ENCODE measurements around the gene MEAK7.

DNA sequence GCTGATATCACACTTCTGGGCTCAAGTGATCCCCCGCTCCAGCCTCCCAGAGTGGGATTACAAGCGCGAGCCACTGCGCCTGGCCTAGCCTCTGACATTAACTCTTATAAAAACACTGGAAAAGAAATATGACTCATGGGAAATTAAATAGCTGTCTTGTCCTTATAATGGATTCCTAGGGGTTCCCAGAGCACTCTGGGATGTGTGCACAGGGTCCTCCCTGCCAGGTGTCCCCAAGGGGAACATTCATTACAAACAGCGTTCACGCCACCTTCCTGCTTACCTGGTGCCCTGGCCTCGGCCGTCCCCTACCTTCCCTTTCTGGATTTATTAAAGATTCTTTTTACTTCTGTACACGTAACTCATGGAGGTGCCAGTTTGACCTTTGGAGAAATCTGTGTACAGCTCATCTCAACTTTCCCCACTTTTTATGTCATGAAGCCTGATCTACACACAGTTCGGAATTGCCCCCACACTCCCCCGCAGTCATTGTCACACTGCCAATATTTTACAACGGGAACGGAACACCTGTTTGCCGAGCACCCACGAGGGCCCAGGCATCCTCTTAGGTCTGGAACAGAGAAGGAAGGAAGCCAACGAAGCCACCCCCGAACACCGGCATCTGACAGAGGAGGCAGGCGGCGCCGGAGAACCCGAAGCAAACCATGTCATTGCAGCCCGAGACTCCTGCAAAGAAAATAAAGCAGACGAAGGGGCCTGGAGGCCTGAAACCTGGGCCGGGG, 39.7 kb upstream of the MEAK7 start:
- TF ChIP-seq, protein P1, sequence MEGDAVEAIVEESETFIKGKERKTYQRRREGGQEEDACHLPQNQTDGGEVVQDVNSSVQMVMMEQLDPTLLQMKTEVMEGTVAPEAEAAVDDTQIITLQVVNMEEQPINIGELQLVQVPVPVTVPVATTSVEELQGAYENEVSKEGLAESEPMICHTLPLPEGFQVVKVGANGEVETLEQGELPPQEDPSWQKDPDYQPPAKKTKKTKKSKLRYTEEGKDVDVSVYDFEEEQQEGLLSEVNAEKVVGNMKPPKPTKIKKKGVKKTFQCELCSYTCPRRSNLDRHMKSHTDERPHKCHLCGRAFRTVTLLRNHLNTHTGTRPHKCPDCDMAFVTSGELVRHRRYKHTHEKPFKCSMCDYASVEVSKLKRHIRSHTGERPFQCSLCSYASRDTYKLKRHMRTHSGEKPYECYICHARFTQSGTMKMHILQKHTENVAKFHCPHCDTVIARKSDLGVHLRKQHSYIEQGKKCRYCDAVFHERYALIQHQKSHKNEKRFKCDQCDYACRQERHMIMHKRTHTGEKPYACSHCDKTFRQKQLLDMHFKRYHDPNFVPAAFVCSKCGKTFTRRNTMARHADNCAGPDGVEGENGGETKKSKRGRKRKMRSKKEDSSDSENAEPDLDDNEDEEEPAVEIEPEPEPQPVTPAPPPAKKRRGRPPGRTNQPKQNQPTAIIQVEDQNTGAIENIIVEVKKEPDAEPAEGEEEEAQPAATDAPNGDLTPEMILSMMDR (IDR thresholded peaks at IDR 0.05; ENCODE audit: control extremely low read depth in 1 of 3, insufficient read depth in 1 of 3, low read depth in 1 of 3, low read length in 3 of 3), result no peak
- no peak for TF ChIP-seq TEAD4 (IDR thresholded peaks at IDR 0.05; ENCODE audit: low read depth, low read length)
- TF ChIP-seq POLR2A (IDR thresholded peaks at IDR 0.05; ENCODE audit: control extremely low read depth in 1 of 2, low read depth in 2 of 2, low read length in 2 of 2), result no peak
- TF ChIP-seq CREB1 (IDR thresholded peaks at IDR 0.05), result no peak
- no peak for TF ChIP-seq POLR2AphosphoS5 (IDR thresholded peaks at IDR 0.05; ENCODE audit: low read depth, low read length)
- TF ChIP-seq HDAC2 (IDR thresholded peaks at IDR 0.05; ENCODE audit: borderline replicate concordance in 1 of 2, low read depth in 2 of 2, low read length in 2 of 2), result no peak
- TF ChIP-seq TBP (IDR thresholded peaks at IDR 0.05; ENCODE audit: low read depth, low read length), result no peak
- TF ChIP-seq TAF1 (IDR thresholded peaks at IDR 0.05; ENCODE audit: low read depth, low read length), result no peak
- no peak for TF ChIP-seq CEBPB (IDR thresholded peaks at IDR 0.05; ENCODE audit: low read depth, low read length)
- no peak for TF ChIP-seq NRF1 (IDR thresholded peaks at IDR 0.05; ENCODE audit: low read depth, low read length)
- TF ChIP-seq SIN3A (conservative IDR thresholded peaks at IDR 0.05 in 1 of 2, IDR thresholded peaks at IDR 0.05 in 1 of 2; ENCODE audit: low read depth in 1 of 2, low read length in 2 of 2), result no peak
- TF ChIP-seq, protein P2, sequence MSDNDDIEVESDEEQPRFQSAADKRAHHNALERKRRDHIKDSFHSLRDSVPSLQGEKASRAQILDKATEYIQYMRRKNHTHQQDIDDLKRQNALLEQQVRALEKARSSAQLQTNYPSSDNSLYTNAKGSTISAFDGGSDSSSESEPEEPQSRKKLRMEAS (IDR thresholded peaks at IDR 0.05), result no peak
- TF ChIP-seq RAD21 (IDR thresholded peaks at IDR 0.05 in 1 of 2, conservative IDR thresholded peaks at IDR 0.05 in 1 of 2; ENCODE audit: low read depth in 2 of 2, low read length in 2 of 2), result no peak
